OCI-LY3 (cell line): ENCODE measurements around the gene B4GALT3.

ENCODE experiments used
- H2AFZ ChIP-seq: fragments of 200-600, 300-600 bp; shearing (Covaris generic); 2 replicates; pipeline ENCODE4 v1.6.0; 2014; ENCODE audit warnings: antibody characterized with exemption, low read depth, low read length
- H3K27ac ChIP-seq: fragments of 200-600, 300-600 bp; sonication (generic); 2 replicates; pipeline ENCODE4 v1.5.1; 2014; ENCODE audit warnings: mild to moderate bottlenecking, low read length, moderate library complexity, mixed read lengths
- H3K27me3 ChIP-seq: fragments of 200-600, 300-600 bp; sonication (generic); 2 replicates; pipeline ENCODE4 v1.6.1; 2014; ENCODE audit warnings: low read depth, low read length, mixed read lengths
- H3K36me3 ChIP-seq: fragments of 200-600, 300-600 bp; sonication (generic); replicated peaks from 2 replicates; pipeline ENCODE3; 2014; ENCODE audit warnings: low read depth, low read length, mixed read lengths
- H3K4me1 ChIP-seq: fragments of 300-600, 200-600 bp; sonication (generic); 2 replicates; pipeline ENCODE4 v1.6.1; 2014; ENCODE audit warnings: low read length, mixed read lengths
- H3K4me2 ChIP-seq: fragments of 200-600, 300-600 bp; sonication (generic); 2 replicates; pipeline ENCODE4 v1.6.1; 2014; ENCODE audit warnings: low read length, mixed read lengths
- H3K4me3 ChIP-seq: fragments of 300-600, 200-600 bp; sonication (generic); 2 replicates; pipeline ENCODE4 v1.5.1; 2014; ENCODE audit warnings: antibody characterized with exemption, mild to moderate bottlenecking, low read length, moderate library complexity
- H3K79me2 ChIP-seq: fragments of 300-600, 200-600 bp; shearing (Covaris generic); 2 replicates; pipeline ENCODE4 v1.6.1; 2014; ENCODE audit warnings: mild to moderate bottlenecking, low read length, mixed read lengths
- H3K9ac ChIP-seq: fragments of 300-600, 200-600 bp; shearing (Covaris generic); 2 replicates; pipeline ENCODE4 v1.6.0; 2014; ENCODE audit warnings: mild to moderate bottlenecking, low read length, moderate library complexity
- H3K9me3 ChIP-seq: fragments of 200-600, 300-600 bp; shearing (Covaris generic); 2 replicates; pipeline ENCODE4 v1.6.1; 2014; ENCODE audit warnings: low read length, mixed read lengths; ENCODE audit not compliant: insufficient read depth
- H4K20me1 ChIP-seq: fragments of 200-600, 300-600 bp; sonication (generic); 2 replicates; pipeline ENCODE4 v1.6.1; 2016; ENCODE audit warnings: low read length, mixed read lengths; ENCODE audit not compliant: insufficient read depth
- CTCF ChIP-seq: fragments of 200-600, 300-600 bp; sonication (generic); IDR thresholded peaks from 2 replicates; pipeline ENCODE4 v1.5.1; 2014; ENCODE audit warnings: antibody characterized with exemption, low read length, low read depth
- EZH2phosphoT487 ChIP-seq: fragments of 200-600 bp; shearing (Covaris generic); IDR thresholded peaks from 2 replicates; pipeline ENCODE4 v1.6.1; 2018; ENCODE audit warnings: antibody characterized with exemption, mixed run types, low read depth

The B4GALT3 gene

GRCh38 chr1:161133220-161133740 is 44.0 kb downstream of the B4GALT3 start:
- no peak for TF ChIP-seq EZH2phosphoT487
- TF ChIP-seq CTCF, result no peak
- Histone ChIP-seq H3K9me3 (no peaks in the 10 kb centered on the region), H4K20me1 (no peaks in the 10 kb centered on the region), H3K27me3 (no peaks in the 10 kb centered on the region), H3K27ac (peak overlapping the region; percentile 68), H3K4me1 (peaks cover 15% of the 10 kb centered on the region), H3K4me3 (peak overlapping the region; percentile 88), H3K79me2 (peaks cover 41% of the 10 kb centered on the region), H3K4me2 (peak overlapping the region; percentile 89), H3K36me3 (peaks cover 20% of the 10 kb centered on the region), H3K9ac (peak overlapping the region; percentile 82), H2AFZ (peak overlapping the region; percentile 88)

GRCh38 chr1:161132410-161133219 is 44.7 kb downstream of the B4GALT3 start, which contains the start of gene DEDD:
TSS of gene DEDD (minus strand) at chr1:161132667. CDS start at chr1:161124462, 8,205 bp downstream.
- Histone ChIP-seq H3K79me2 (peaks cover 42% of the 10 kb centered on the region), H3K9ac (peak within 1 kb of the TSS; percentile 82)

GRCh38 chr1:161131523-161132409 is 45.5 kb downstream of the B4GALT3 start:
- H2AFZ ChIP-seq, result no peak overlapping the region
- no peak for TF ChIP-seq CTCF
- no peak for TF ChIP-seq EZH2phosphoT487
- 0 out of 2 replicates have a peak, but pooled peaks cover 5% of the 10 kb centered on the region for H4K20me1 ChIP-seq
- peak overlapping the region; percentile 95 for H3K4me2 ChIP-seq
- peaks cover 51% of the 10 kb centered on the region for H3K79me2 ChIP-seq
- H3K4me1 ChIP-seq, result peaks cover 15% of the 10 kb centered on the region
- peaks cover 34% of the 10 kb centered on the region for H3K36me3 ChIP-seq
- peak overlapping the region; percentile 82 for H3K9ac ChIP-seq
- H3K4me3 ChIP-seq, result peak overlapping the region; percentile 88
- peak overlapping the region; percentile 68 for H3K27ac ChIP-seq
- H3K27me3 ChIP-seq, result no peaks in the 10 kb centered on the region
- H3K9me3 ChIP-seq, result no peaks in the 10 kb centered on the region

More at GRCh38 chr1:161132410-161133219, 44.7 kb downstream of the B4GALT3 start, which contains the start of gene DEDD:
- Histone ChIP-seq H3K4me3 (peak within 1 kb of the TSS; percentile 88), H3K36me3 (peaks cover 25% of the 10 kb centered on the region), H3K9me3 (no peaks in the 10 kb centered on the region), H3K27ac (peak within 1 kb of the TSS; percentile 68), H3K4me1 (peaks cover 15% of the 10 kb centered on the region), H3K27me3 (no peaks in the 10 kb centered on the region), H4K20me1 (0 out of 2 replicates have a peak, but pooled peaks cover 5% of the 10 kb centered on the region), H2AFZ (peak within 1 kb of the TSS; percentile 88), H3K4me2 (peak within 1 kb of the TSS; percentile 95)
- no peak for TF ChIP-seq CTCF
- no peak for TF ChIP-seq EZH2phosphoT487
